CD14-positive monocyte (primary cell): Measurements from ENCODE around the gene PDE9A. TPM values are rescaled to one million over a fixed set of nuclear protein-coding genes. Genes with fewer than 3 reads are reported as not detected.
"Not testable (repeated sequence)": the region's sequence is repeated elsewhere in the genome, so short reads cannot be mapped to it uniquely, and the experiment has no call there.

Experiments used
- DNase-seq, 3 donors: peaks; one replicate each; pipeline ENCODE4 v3.0.0-alpha.2; 2011 to 2022
- H2AFZ ChIP-seq: 2 replicates; pipeline ENCODE4 v1.6.0; 2012; ENCODE audit warnings: mild to moderate bottlenecking, low read depth, low read length, inconsistent platforms; ENCODE audit not compliant: insufficient read depth, poor library complexity, severe bottlenecking
- H3K27ac ChIP-seq, 2 donors: 1 replicate in 1 of 2; 2 replicates in 1 of 2; pipeline ENCODE4 v1.5.1; 2012 to 2013; ENCODE audit warnings: low read length in 2 of 2, control low read depth in 1 of 2, inconsistent platforms in 1 of 2, low read depth in 1 of 2, mild to moderate bottlenecking in 1 of 2
- H3K27me3 ChIP-seq, 2 donors: one replicate each; pipeline versions ENCODE4 v1.6.0 to v1.6.1; 2011 to 2013; ENCODE audit warnings: low read length in 2 of 2; ENCODE audit not compliant: control insufficient read depth in 2 of 2, insufficient read depth in 2 of 2
- H3K36me3 ChIP-seq, 2 donors: replicated peaks in 1 of 2; 1 replicate in 1 of 2; 2 replicates in 1 of 2; pipeline versions ENCODE4 v1.5.1 to v1.6.1; 2012 to 2013; ENCODE audit warnings: low read length in 2 of 2, control low read depth in 1 of 2, inconsistent platforms in 1 of 2, mild to moderate bottlenecking in 1 of 2; ENCODE audit not compliant: insufficient read depth in 2 of 2, control insufficient read depth in 1 of 2
- H3K4me1 ChIP-seq, 2 donors: 1 replicate in 1 of 2; 2 replicates in 1 of 2; pipeline versions ENCODE4 v1.5.1 to v1.6.1; 2012 to 2013; ENCODE audit warnings: low read length in 2 of 2, control low read depth in 1 of 2, inconsistent platforms in 1 of 2, mild to moderate bottlenecking in 1 of 2, moderate library complexity in 1 of 2; ENCODE audit not compliant: insufficient read depth in 2 of 2, control insufficient read depth in 1 of 2
- H3K4me2 ChIP-seq: replicated peaks from 2 replicates; pipeline ENCODE3; 2012; ENCODE audit warnings: low read length, moderate library complexity, mild to moderate bottlenecking; ENCODE audit not compliant: poor library complexity, severe bottlenecking; ENCODE audit errors: extremely low read depth
- H3K4me3 ChIP-seq, 3 experiments: fragments of 200-600 bp in 1 of 3; sonication (generic) in 1 of 3; replicated peaks in 1 of 3; 1 replicate in 2 of 3; 2 replicates in 1 of 3; pipeline ENCODE4 v1.5.1; 2011 to 2013; ENCODE audit warnings: low read length in 3 of 3, mild to moderate bottlenecking in 3 of 3, control low read depth in 2 of 3, low read depth in 2 of 3, inconsistent platforms in 1 of 3, moderate library complexity in 1 of 3
- H3K79me2 ChIP-seq: 2 replicates; pipeline ENCODE4 v1.6.0; 2012; ENCODE audit warnings: mild to moderate bottlenecking, control low read depth, inconsistent platforms, low read length, moderate library complexity; ENCODE audit not compliant: insufficient read depth
- H3K9ac ChIP-seq: 2 replicates; pipeline ENCODE4 v1.6.0; 2017; ENCODE audit warnings: low read length, mild to moderate bottlenecking; ENCODE audit not compliant: insufficient read depth, poor library complexity, severe bottlenecking
- H3K9me3 ChIP-seq, 2 donors: replicated peaks in 1 of 2; 1 replicate in 1 of 2; 2 replicates in 1 of 2; pipeline versions ENCODE4 v1.5.1 to v1.6.1; 2012 to 2013; ENCODE audit warnings: low read length in 2 of 2, control low read depth in 1 of 2; ENCODE audit not compliant: control insufficient read depth in 1 of 2, insufficient read depth in 1 of 2
- H4K20me1 ChIP-seq: 2 replicates; pipeline ENCODE4 v1.6.0; 2012; ENCODE audit warnings: mild to moderate bottlenecking, low read length, control low read depth, moderate library complexity; ENCODE audit not compliant: insufficient read depth
- H3K27ac Mint-ChIP-seq, 7 donors: one replicate each; pipeline ENCODE4 v1.8.0; 2020; ENCODE audit warnings: mild to moderate bottlenecking in 7 of 7, mixed read lengths in 7 of 7, moderate library complexity in 6 of 7, inconsistent platforms in 2 of 7
- H3K27me3 Mint-ChIP-seq, 3 donors: one replicate each; pipeline ENCODE4 v1.8.0; 2021 to 2022; ENCODE audit warnings: low read depth in 3 of 3, mild to moderate bottlenecking in 3 of 3, mixed read lengths in 3 of 3, moderate library complexity in 3 of 3, inconsistent platforms in 1 of 3
- H3K36me3 Mint-ChIP-seq, 2 donors: one replicate each; pipeline ENCODE4 v1.8.0; 2020; ENCODE audit warnings: mixed read lengths in 2 of 2, inconsistent platforms in 1 of 2, mild to moderate bottlenecking in 1 of 2
- H3K4me1 Mint-ChIP-seq: one replicate; pipeline ENCODE4 v1.8.0; 2020; ENCODE audit warnings: mild to moderate bottlenecking, mixed read lengths
- H3K4me3 Mint-ChIP-seq, 2 donors: one replicate each; pipeline ENCODE4 v1.8.0; 2020; ENCODE audit warnings: mild to moderate bottlenecking in 2 of 2, mixed read lengths in 2 of 2, moderate library complexity in 1 of 2
- H3K9me3 Mint-ChIP-seq, 7 donors: one replicate each; pipeline ENCODE4 v1.8.0; 2020 to 2022; ENCODE audit warnings: mixed read lengths in 7 of 7, mild to moderate bottlenecking in 6 of 7, moderate library complexity in 6 of 7, inconsistent platforms in 2 of 7
- CTCF ChIP-seq: fragments of 200-600 bp; IDR thresholded peaks from one replicate; pipeline ENCODE4 v1.8.0; 2022; ENCODE audit warnings: antibody characterized with exemption, mild to moderate bottlenecking
- WGBS: methylation state at CpG from one replicate; pipeline ENCODE4 v1.1.5; 2013; ENCODE audit warnings: missing lambda C conversion rate; ENCODE audit not compliant: insufficient coverage; 5-methylcytosine and 5-hydroxymethylcytosine counted together
- intact Hi-C, 2 donors: fragments of 100-400 bp; cut with micrococcal nuclease; formaldehyde crosslinking; loops; one replicate each; pipeline versions ENCODE4 v1.15.0 to v1.15.1; 2023
- polyA plus RNA-seq, 3 donors: library from polyadenylated mRNA; depleted of rRNA in 1 of 3; unstranded in 2 of 3; stranded (reverse) in 1 of 3; fragments of 300-500 nt in 2 of 3; fragments of >200 nt in 1 of 3; fragmentation: Illumina TruSeq in 2 of 3; gene quantifications; 1 replicate in 2 of 3; 2 replicates in 1 of 3; pipeline ENCODE4 v1.2.3, GENCODE V29; 2012 to 2021

Gene PDE9A
- polyA plus RNA-seq, 3 donors: 0.05 to 0.52 TPM; not detected in 1

- DNase-seq: no peak
- TF ChIP-seq CTCF: no peak
- H3K36me3 ChIP-seq: no peaks in the 10 kb centered on the region
- no peak overlapping the region for H2AFZ ChIP-seq
- H3K27me3 ChIP-seq: no peaks in the 10 kb centered on the region
- H3K4me1 ChIP-seq: no peaks in the 10 kb centered on the region
- H3K9me3 ChIP-seq: no peaks in the 10 kb centered on the region
- Mint-ChIP-seq H3K27ac (peak overlapping the region in 1 of 7 donors; percentile 12), H3K27me3 (peaks cover 7 to 11% (median 11%) of the 10 kb centered on the region in 3 donors), H3K4me3 (no peak overlapping the region), H3K9me3 (no peaks in the 10 kb centered on the region), H3K4me1 (no peaks in the 10 kb centered on the region), H3K36me3 (no peaks in the 10 kb centered on the region)
- no peak overlapping the region for H3K27ac ChIP-seq
- H3K4me3 ChIP-seq: no peak overlapping the region
- H3K79me2 ChIP-seq: no peaks in the 10 kb centered on the region
- no peak overlapping the region for H3K4me2 ChIP-seq
- intact Hi-C loops: no loop called here
- H4K20me1 ChIP-seq: no peaks in the 10 kb centered on the region
- WGBS: 96% methylated on average over 7 of the region's 9 CpGs
- no peak overlapping the region for H3K9ac ChIP-seq
These were observed 146.1 kb downstream of the PDE9A start for GRCh38 chr21:42799516-42799915.

- no peaks in the 10 kb centered on the region for H4K20me1 ChIP-seq
- no peaks in the 10 kb centered on the region for H3K9me3 ChIP-seq
- Mint-ChIP-seq H3K27ac (peak overlapping the region in 1 of 7 donors; percentile 15), H3K36me3 (no peaks in the 10 kb centered on the region), H3K27me3 (peaks cover 9 to 12% (median 9%) of the 10 kb centered on the region in 3 donors), H3K9me3 (no peaks in the 10 kb centered on the region), H3K4me3 (no peak overlapping the region), H3K4me1 (no peaks in the 10 kb centered on the region)
- intact Hi-C loops: loop anchor here in 1 of 2 donors (10.0 kb wide), 1 partner anchor 65 kb away; no protein-coding TSS in a partner anchor
- no peak overlapping the region for H2AFZ ChIP-seq
- no peak for TF ChIP-seq CTCF
- DNase-seq: no peak
- H3K4me2 ChIP-seq: no peak overlapping the region
- H3K4me3 ChIP-seq: no peak overlapping the region
- no peaks in the 10 kb centered on the region for H3K27me3 ChIP-seq
- no peaks in the 10 kb centered on the region for H3K79me2 ChIP-seq
- whole genome bisulfite sequencing: 23% methylated on average over 4 of the region's 5 CpGs
- no peak overlapping the region for H3K9ac ChIP-seq
- H3K36me3 ChIP-seq: no peaks in the 10 kb centered on the region
- H3K4me1 ChIP-seq: no peaks in the 10 kb centered on the region
- H3K27ac ChIP-seq: no peak overlapping the region
These were observed 146.5 kb downstream of the PDE9A start for GRCh38 chr21:42799948-42800347.

GRCh38 chr21:42801616-42802015 lies 148.2 kb downstream of the PDE9A start:
- DNase-seq, H3K27me3 ChIP-seq, H2AFZ ChIP-seq, H3K4me1 ChIP-seq, H3K27ac ChIP-seq, H4K20me1 ChIP-seq, H3K79me2 ChIP-seq, H3K36me3 ChIP-seq, H3K4me3 Mint-ChIP-seq, H3K4me2 ChIP-seq, H3K27me3 Mint-ChIP-seq, H3K9ac ChIP-seq, H3K4me1 Mint-ChIP-seq, H3K4me3 ChIP-seq, H3K9me3 ChIP-seq, H3K9me3 Mint-ChIP-seq, H3K36me3 Mint-ChIP-seq, H3K27ac Mint-ChIP-seq: not testable (repeated sequence)
- intact Hi-C loops: loop anchor here in 1 of 2 donors (10.0 kb wide), 1 partner anchor 63 kb away; no protein-coding TSS in a partner anchor
- 95% methylated on average over 6 of the region's 6 CpGs for WGBS
